ENCODE measurements around the gene TRIM49B. TPM values are rescaled to one million over a fixed set of nuclear protein-coding genes. Genes with fewer than 3 reads are reported as not detected.
"Not testable (repeated sequence)": the region's sequence is repeated elsewhere in the genome, so short reads cannot be mapped to it uniquely, and the experiment has no call there.

The TRIM49B gene
- total RNA-seq (not detected), polyA plus RNA-seq (ENCODE audit: insufficient read depth, low read depth, low replicate concordance) (not detected)
- long read RNA-seq, donor 1 = 0 reads
- long read RNA-seq, donor 2 = 0 reads
- long read RNA-seq, donor 3 = 0 reads
- long read RNA-seq, donor 4 = 0 reads
- long read RNA-seq, donor 5 = 0 reads
- long read RNA-seq, donor 6 = 0 reads
- long read RNA-seq, donor 7 = 0 reads
- long read RNA-seq, donor 8 = 0 reads
- long read RNA-seq, donor 9 = 0 reads
- long read RNA-seq, donor 10 = 0 reads

- FAIRE-seq; H3K4me3 ChIP-seq (ENCODE audit: low read length in 3 of 3); H3K27ac ChIP-seq (ENCODE audit: low read depth in 2 of 2, low read length in 2 of 2); DNase-seq; H3K27me3 ChIP-seq (ENCODE audit: control insufficient read depth, insufficient read depth, low read length); H3K36me3 ChIP-seq (ENCODE audit: control insufficient read depth in 2 of 3, insufficient read depth in 3 of 3, low read length in 3 of 3); H3K4me1 ChIP-seq (ENCODE audit: control insufficient read depth in 2 of 3, insufficient read depth in 2 of 3, low read depth in 1 of 3, low read length in 3 of 3); H3K9me3 ChIP-seq (ENCODE audit: control insufficient read depth in 2 of 3, insufficient read depth in 1 of 3, low read length in 3 of 3); H3K9ac ChIP-seq (ENCODE audit: low read length in 3 of 3); intact Hi-C loops (cut with DNase I): not testable (repeated sequence)
Measured at GRCh38 chr11:49028523-49028922, at the start of gene TRIM49B. TSS of gene TRIM49B (plus strand) at chr11:49028823. CDS start at chr11:49031600, 2,777 bp downstream.

- H3K27me3 ChIP-seq (ENCODE audit: control insufficient read depth, insufficient read depth, low read length); FAIRE-seq; intact Hi-C loops (cut with DNase I); H3K9me3 ChIP-seq (ENCODE audit: control insufficient read depth in 2 of 3, insufficient read depth in 1 of 3, low read length in 3 of 3); H3K9ac ChIP-seq (ENCODE audit: low read length in 3 of 3); H3K4me3 ChIP-seq (ENCODE audit: low read length in 3 of 3); DNase-seq; H3K36me3 ChIP-seq (ENCODE audit: control insufficient read depth in 2 of 3, insufficient read depth in 3 of 3, low read length in 3 of 3); H3K27ac ChIP-seq (ENCODE audit: low read depth in 2 of 2, low read length in 2 of 2); H3K4me1 ChIP-seq (ENCODE audit: control insufficient read depth in 2 of 3, insufficient read depth in 2 of 3, low read depth in 1 of 3, low read length in 3 of 3): not testable (repeated sequence)
Measured at GRCh38 chr11:48983785-48984184, 44.8 kb upstream of the TRIM49B start, which contains the start of gene TRIM51G. TSS of gene TRIM51G (minus strand) at chr11:48983885. CDS start at chr11:48981695, 2,190 bp downstream.

GRCh38 chr11:49048229-49048628 is 19.6 kb downstream of the TRIM49B start:
- H3K4me3 ChIP-seq (ENCODE audit: low read length in 3 of 3); FAIRE-seq; H3K27ac ChIP-seq (ENCODE audit: low read depth in 2 of 2, low read length in 2 of 2); intact Hi-C loops (cut with DNase I); H3K27me3 ChIP-seq (ENCODE audit: control insufficient read depth, insufficient read depth, low read length); H3K9ac ChIP-seq (ENCODE audit: low read length in 3 of 3); H3K4me1 ChIP-seq (ENCODE audit: control insufficient read depth in 2 of 3, insufficient read depth in 2 of 3, low read depth in 1 of 3, low read length in 3 of 3); H3K9me3 ChIP-seq (ENCODE audit: control insufficient read depth in 2 of 3, insufficient read depth in 1 of 3, low read length in 3 of 3); H3K36me3 ChIP-seq (ENCODE audit: control insufficient read depth in 2 of 3, insufficient read depth in 3 of 3, low read length in 3 of 3): not testable (repeated sequence)
- DNase-seq = peak in 2 of 5 donors; percentile 4 to 24

- H3K4me1 ChIP-seq (ENCODE audit: control insufficient read depth in 2 of 3, insufficient read depth in 2 of 3, low read depth in 1 of 3, low read length in 3 of 3); H3K9me3 ChIP-seq (ENCODE audit: control insufficient read depth in 2 of 3, insufficient read depth in 1 of 3, low read length in 3 of 3); H3K36me3 ChIP-seq (ENCODE audit: control insufficient read depth in 2 of 3, insufficient read depth in 3 of 3, low read length in 3 of 3); H3K27me3 ChIP-seq (ENCODE audit: control insufficient read depth, insufficient read depth, low read length); H3K9ac ChIP-seq (ENCODE audit: low read length in 3 of 3); H3K27ac ChIP-seq (ENCODE audit: low read depth in 2 of 2, low read length in 2 of 2); H3K4me3 ChIP-seq (ENCODE audit: low read length in 3 of 3); FAIRE-seq; intact Hi-C loops (cut with DNase I); DNase-seq: not testable (repeated sequence)
Measured at GRCh38 chr11:49049821-49050220, 21.2 kb downstream of the TRIM49B start.

GRCh38 chr11:49059012-49059411 is 30.4 kb downstream of the TRIM49B start, which contains the start of gene TRIM64C:
TSS of gene TRIM64C (minus strand) at chr11:49059112. CDS start at chr11:49059112, 0 bp downstream.
- H3K27me3 ChIP-seq (ENCODE audit: control insufficient read depth, insufficient read depth, low read length); H3K27ac ChIP-seq (ENCODE audit: low read depth in 2 of 2, low read length in 2 of 2); H3K9ac ChIP-seq (ENCODE audit: low read length in 3 of 3); DNase-seq; H3K4me3 ChIP-seq (ENCODE audit: low read length in 3 of 3); H3K4me1 ChIP-seq (ENCODE audit: control insufficient read depth in 2 of 3, insufficient read depth in 2 of 3, low read depth in 1 of 3, low read length in 3 of 3); H3K9me3 ChIP-seq (ENCODE audit: control insufficient read depth in 2 of 3, insufficient read depth in 1 of 3, low read length in 3 of 3); intact Hi-C loops (cut with DNase I); FAIRE-seq; H3K36me3 ChIP-seq (ENCODE audit: control insufficient read depth in 2 of 3, insufficient read depth in 3 of 3, low read length in 3 of 3): not testable (repeated sequence)

GRCh38 chr11:49069897-49070296 is 41.3 kb downstream of the TRIM49B start:
- H3K4me3 ChIP-seq (ENCODE audit: low read length in 3 of 3); intact Hi-C loops (cut with DNase I); H3K4me1 ChIP-seq (ENCODE audit: control insufficient read depth in 2 of 3, insufficient read depth in 2 of 3, low read depth in 1 of 3, low read length in 3 of 3); H3K9ac ChIP-seq (ENCODE audit: low read length in 3 of 3); DNase-seq; FAIRE-seq; H3K27me3 ChIP-seq (ENCODE audit: control insufficient read depth, insufficient read depth, low read length); H3K9me3 ChIP-seq (ENCODE audit: control insufficient read depth in 2 of 3, insufficient read depth in 1 of 3, low read length in 3 of 3); H3K27ac ChIP-seq (ENCODE audit: low read depth in 2 of 2, low read length in 2 of 2); H3K36me3 ChIP-seq (ENCODE audit: control insufficient read depth in 2 of 3, insufficient read depth in 3 of 3, low read length in 3 of 3): not testable (repeated sequence)

Other genes starting within 250 kb of the TRIM49B start
- gene TRIM51G, start 44.9 kb upstream of the TRIM49B start, total RNA-seq = not detected
- gene TRIM51G, start 44.9 kb upstream of the TRIM49B start, polyA plus RNA-seq (ENCODE audit: insufficient read depth, low read depth, low replicate concordance) = not detected
- gene TRIM64C, start 30.3 kb downstream of the TRIM49B start, total RNA-seq = not detected
- not detected for gene TRIM64C, start 30.3 kb downstream of the TRIM49B start, polyA plus RNA-seq (ENCODE audit: insufficient read depth, low read depth, low replicate concordance)
- 1.3 TPM for gene FOLH1, start 179.8 kb downstream of the TRIM49B start, total RNA-seq
- gene FOLH1, start 179.8 kb downstream of the TRIM49B start, polyA plus RNA-seq (ENCODE audit: insufficient read depth, low read depth, low replicate concordance) = 12.3 TPM